GM21390 (cell line): ENCODE data around the gene DENND4A.

Experiments
- ATAC-seq: cut with Tn5 transposase; IDR thresholded peaks from one replicate; pipeline ENCODE4 v1.9.1; 2021; ENCODE audit not compliant: unreplicated experiment

DENND4A gene

GRCh38 chr15:65792138-65792987 is at the start of gene DENND4A:
Gene DENND4A, minus strand, starts transcription at chr15:65792293. Its CDS starts 35,843 bp downstream, at chr15:65756450.
- peak; percentile 72 for ATAC-seq

DNA sequence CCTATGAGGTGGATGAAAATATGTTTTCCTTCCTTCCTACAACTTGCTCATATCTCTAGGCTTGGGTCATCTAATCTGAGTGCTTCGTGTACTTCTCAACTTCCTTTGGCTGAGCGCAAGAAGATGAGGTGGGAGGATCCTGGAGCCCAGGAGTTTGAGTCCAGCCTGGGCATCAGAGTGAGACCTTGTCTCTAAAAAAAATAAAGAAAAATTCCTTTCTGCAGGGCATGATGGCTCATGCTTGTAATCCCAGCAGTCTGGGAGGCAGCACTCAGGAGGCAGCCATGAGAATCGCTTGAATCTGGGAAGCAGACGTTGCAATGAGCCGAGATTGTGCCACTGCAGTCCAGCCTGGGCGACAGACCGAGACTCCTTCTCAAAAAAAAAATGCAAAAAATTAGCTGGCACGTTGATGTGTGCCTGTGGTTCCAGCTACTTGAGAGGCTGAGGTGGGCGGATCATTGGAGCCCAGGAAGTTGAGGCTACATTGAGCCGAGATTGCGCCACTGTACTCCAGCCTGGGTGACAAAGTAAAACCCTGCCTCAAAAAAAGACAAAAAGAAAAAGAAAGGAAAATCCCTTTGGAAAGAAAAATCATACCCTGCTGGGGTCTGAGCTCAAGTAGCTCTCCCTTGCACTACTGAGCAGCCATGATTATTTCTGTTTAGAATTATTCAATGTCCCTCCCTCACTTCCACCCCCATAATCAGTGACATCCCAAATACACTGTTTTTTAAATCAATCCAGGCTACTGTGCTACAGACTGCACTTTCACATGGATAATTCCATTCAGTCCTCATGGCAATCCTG is 49.2 kb upstream of the DENND4A start:
- ATAC-seq: no peak

DNA sequence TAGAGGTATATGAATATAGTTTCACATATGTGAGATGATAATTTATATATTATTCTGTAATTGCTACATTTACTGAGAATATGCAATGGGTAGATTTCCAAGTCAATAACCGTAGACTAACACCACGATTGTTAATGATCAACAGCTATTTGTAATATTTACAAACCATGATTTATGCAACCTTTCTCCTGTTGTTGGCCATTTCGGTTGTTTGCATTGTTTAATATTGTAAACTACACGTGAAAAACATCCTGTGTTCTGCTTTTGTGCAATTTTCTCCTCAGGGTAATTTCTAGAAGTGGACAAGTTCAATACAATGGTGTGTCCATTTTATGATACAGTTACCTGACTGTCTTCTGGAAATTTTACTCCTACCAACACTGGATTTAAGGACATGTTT is 47.9 kb upstream of the DENND4A start:
- no peak for ATAC-seq

DNA sequence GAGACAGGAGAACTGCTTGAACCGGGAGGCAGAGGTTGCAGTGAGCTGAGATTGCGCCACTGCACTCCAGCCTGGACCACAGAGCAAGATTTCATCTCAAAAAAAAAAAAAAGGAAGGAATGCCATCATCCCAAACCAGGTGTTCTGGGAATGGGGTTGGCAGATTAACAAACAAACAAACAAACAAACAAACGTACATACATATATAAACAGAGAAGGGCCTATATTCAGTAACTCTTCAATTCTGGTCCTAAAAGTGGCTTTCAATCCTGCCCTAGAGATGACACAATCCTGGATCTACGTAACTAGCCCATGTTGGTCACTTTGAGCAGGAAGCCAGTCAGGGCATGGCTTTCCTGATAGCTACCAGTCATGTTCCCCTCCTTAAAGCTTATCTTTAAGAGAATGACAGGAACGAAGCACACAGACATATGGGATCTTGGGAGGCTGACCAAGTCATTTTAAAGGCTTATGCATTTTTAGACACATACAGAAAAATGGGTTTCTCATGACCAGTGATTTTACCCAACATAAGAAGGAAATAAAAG is 47.3 kb upstream of the DENND4A start:
- no peak for ATAC-seq

- ATAC-seq: no peak
Observed at GRCh38 chr15:65837301-65838294, 45.5 kb upstream of the DENND4A start.

DNA sequence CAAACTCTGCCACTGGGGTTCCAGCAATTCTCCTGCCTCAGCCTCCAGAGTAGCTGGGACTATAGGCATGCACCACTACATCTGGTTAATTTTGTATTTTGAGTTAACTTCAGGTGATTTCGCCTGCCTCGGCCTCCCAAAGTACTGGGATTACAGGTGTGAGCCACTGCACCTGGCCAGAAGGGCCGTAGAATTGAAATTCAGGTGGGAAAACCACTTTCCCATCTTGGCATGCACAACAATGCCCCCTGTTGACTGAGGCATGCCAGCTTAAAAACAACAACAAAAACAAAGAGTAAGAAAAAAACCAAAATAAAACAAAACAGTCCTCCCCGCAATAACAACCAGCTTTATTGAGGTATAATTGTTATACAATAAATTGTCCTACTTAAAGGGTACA is 44.6 kb upstream of the DENND4A start:
- ATAC-seq: no peak

DNA sequence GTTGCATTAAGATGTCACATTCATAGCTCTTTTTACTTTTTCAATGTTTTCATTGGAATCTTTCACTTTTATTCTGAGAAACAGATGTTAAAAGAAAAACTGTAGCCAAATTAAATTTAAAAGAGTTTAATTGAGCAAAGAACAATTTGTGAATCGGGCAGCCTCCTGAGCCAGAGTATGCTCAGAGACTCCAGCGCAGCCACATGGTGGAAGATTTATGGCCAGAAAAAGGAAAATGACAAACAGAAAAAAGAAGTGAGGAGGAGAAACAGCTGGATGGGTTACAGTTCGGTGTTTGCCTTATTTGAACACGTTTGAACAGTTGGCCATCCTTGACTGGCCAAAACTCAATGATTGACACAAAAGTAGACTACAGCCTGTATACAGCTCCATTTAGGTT is 43.4 kb upstream of the DENND4A start:
- no peak for ATAC-seq

DNA sequence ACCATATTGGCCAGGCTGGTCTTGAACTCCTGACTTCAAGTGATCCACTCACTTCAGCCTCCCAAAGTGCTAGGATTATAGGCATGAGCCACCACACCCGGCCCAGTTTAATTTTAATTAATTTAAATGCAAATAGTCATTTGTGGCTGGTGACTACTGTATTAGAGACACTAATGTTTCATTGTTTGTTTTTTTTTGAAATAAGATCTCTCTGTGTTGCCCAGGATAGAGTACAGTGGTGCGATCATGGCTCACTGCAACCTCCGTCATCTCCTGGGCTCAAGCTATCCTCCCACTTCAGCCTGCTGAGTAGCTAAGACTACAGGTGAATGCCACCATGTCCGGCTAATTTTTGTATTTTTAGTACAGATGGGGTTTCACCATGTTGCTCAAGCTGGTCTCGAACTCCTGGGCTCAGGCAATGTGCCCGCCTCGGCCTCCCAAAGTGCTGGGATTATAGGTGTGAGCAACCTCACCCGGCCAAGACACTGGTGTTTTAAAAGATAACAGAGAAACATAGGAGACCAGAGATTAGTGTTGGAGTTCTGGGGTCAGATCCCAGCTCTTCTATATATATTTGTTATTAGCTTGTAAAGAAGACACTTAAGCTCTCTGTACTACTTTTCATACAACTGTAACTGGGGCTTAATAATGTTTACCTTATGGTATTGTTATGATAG is 42.6 kb upstream of the DENND4A start:
- ATAC-seq: no peak

GRCh38 chr15:65833501-65834205 is 41.6 kb upstream of the DENND4A start:
- no peak for ATAC-seq

DNA sequence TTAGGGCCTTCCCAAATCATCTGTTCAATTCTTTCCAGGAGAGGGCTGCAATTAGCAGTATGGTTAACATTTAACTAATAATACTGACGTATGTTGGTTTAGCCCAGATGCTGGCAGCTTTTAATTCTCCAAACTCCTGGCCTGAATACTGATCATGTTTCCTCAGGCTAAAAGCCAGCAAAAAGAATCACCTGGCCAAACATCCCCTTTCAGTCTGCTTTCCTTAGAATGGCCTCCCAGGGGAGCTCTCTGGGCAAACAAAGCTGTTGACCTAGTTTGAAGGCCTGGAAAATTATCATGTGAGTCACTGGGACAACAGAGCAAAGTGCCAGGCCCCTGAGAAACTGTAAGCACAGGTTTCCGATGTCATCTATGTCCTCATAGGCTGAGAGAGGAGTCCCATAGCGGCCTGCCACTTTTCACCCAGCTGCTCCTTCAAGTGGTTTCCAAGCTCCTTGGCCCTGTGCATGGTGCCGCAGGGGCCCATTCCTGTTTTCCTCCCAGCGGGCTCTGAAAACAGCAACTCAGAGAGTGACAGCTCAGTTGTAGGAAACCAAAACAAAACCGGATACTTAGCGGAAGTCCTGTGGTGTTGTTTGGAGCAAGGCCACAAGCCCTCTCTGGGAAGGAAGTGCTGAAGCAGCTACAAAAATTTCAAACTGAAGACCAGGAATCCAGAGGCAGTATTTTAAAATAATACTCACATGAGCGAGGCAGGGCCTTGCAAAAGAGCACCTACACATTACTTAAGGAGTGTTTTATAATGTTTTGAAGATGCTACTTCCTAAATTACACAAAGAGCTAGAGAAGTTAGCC is 40.7 kb upstream of the DENND4A start:
- peak; percentile 48 for ATAC-seq

- ATAC-seq: no peak
Observed at GRCh38 chr15:65829130-65829764, 37.2 kb upstream of the DENND4A start.

GRCh38 chr15:65828585-65828984 is 36.5 kb upstream of the DENND4A start:
- no peak for ATAC-seq

GRCh38 chr15:65827065-65827464 is 35.0 kb upstream of the DENND4A start:
- ATAC-seq: no peak

- no peak for ATAC-seq
Observed at GRCh38 chr15:65824941-65825544, 33.0 kb upstream of the DENND4A start.

GRCh38 chr15:65824031-65824743 is 32.1 kb upstream of the DENND4A start:
- ATAC-seq: no peak

DNA sequence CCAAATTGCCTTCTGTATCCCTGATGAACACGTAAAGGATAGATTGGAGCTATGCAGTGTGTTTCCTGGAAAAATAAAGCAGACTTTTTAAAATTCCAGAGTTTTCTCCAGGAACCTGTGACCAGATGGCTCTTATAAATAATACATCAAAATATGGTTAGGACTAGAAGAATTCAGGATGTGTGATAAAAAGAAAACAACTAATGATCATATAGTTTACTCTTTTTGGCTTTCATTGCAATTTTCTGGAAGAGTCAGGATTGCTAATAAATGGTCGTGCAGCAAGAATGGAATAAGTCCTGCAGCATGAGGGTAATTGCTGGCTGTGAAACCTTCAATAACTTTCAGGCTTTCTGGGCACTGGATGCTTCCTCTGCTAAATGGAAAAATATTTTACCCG is 30.2 kb upstream of the DENND4A start:
- no peak for ATAC-seq

GRCh38 chr15:65821070-65821469 is 29.0 kb upstream of the DENND4A start:
- no peak for ATAC-seq
